Measurements from ENCODE around the gene HRCT1.
"Not testable (repeated sequence)": the region's sequence is repeated elsewhere in the genome, so short reads cannot be mapped to it uniquely, and the experiment has no call there.

HRCT1 gene

DNA sequence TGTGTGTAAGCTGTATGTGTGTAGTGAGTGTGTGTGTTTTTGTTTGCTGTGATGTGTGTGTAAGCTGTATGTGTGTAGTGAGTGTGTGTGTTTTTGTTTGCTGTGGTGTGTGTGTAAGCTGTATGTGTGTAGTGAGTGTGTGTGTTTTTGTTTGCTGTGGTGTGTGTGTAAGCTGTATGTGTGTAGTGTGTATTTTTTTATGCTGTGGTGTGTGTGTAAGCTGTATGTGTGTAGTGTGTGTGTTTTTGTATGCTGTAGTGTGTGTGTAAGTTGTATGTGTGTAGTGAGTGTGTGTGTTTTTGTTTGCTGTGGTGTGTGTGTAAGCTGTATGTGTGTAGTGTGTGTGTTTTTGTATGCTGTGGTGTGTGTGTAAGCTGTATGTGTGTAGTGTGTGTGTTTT, 7.4 kb downstream of the HRCT1 start:
- in situ Hi-C loops (cut with MboI; ENCODE audit: low pct_unique_long_range_greater_than_20kb, low sequenced_read_pairs); DNase-seq: not testable (repeated sequence)

GRCh38 chr9:35914301-35914807, 8.4 kb downstream of the HRCT1 start:
- peak; percentile 45 for DNase-seq
- in situ Hi-C loops (cut with MboI; ENCODE audit: low pct_unique_long_range_greater_than_20kb, low sequenced_read_pairs): no loop called here

DNA sequence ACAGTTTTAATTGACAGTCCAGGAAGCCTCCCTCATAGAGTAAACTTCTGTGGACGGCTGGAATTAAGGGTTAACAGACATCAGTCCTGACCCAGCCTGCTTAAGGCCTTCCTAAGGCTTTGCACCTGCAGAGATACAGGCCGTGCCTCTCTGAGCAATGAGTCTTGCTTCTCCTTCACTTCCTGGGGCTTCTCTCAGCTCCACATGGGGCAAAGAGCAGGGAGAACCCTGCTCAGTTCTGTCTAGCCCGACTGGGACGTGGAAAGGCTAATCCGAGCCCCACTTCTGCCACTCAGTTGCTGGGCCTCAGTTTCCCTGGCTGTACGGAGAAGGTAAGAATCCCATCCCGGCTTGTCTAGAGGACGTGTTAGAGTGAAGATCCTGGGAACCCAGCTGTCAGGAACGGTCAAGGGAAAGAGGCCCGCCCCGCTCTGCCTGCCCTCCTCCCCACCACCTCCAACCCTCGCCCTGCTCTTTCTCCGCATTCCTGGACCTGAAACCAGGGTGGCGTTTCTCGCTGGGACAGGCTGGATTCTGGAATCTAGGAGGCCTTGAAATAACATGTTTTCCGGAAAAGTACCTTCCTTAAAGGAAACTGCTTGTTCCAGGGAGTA, 9.8 kb downstream of the HRCT1 start:
- in situ Hi-C loops (cut with MboI; ENCODE audit: low pct_unique_long_range_greater_than_20kb, low sequenced_read_pairs): no loop called here
- DNase-seq: no peak

GRCh38 chr9:35917261-35917660, 11.3 kb downstream of the HRCT1 start:
- in situ Hi-C loops (cut with MboI; ENCODE audit: low pct_unique_long_range_greater_than_20kb, low sequenced_read_pairs): no loop called here
- no peak for DNase-seq

GRCh38 chr9:35918780-35919179, 12.8 kb downstream of the HRCT1 start:
- in situ Hi-C loops (cut with MboI; ENCODE audit: low pct_unique_long_range_greater_than_20kb, low sequenced_read_pairs): no loop called here
- DNase-seq: no peak

- in situ Hi-C loops (cut with MboI; ENCODE audit: low pct_unique_long_range_greater_than_20kb, low sequenced_read_pairs): no loop called here
- DNase-seq: no peak
Measured at GRCh38 chr9:35919212-35920008, 13.4 kb downstream of the HRCT1 start.

DNA sequence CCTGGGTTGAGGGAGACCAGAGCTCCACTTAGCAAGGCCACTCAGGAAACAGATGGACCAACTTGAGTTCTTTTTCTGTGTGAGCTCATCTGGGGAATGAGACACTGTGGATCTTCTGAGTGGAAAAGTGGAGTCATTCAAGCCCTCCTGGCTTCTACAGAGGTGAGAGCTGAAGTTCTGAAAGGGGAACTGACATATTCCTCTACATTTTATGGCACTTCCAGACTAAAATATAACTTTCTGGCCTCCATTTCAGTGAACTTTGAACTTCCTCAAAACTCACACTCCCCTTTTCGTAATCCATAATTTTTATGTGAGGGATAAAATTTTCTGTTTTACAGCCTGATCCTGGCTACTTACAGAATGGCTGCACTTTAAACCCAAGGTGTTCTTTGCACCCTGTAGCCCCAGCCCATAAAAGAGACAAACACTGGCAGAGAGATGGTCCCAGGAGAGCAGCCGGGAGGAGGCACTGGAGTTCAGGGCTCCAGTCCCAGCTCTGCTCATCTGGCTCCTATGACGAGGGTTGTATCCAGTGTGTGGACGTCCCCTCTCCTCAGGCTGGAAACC, 14.1 kb downstream of the HRCT1 start:
- DNase-seq: peak; percentile 84
- in situ Hi-C loops (cut with MboI; ENCODE audit: low pct_unique_long_range_greater_than_20kb, low sequenced_read_pairs): no loop called here

DNA sequence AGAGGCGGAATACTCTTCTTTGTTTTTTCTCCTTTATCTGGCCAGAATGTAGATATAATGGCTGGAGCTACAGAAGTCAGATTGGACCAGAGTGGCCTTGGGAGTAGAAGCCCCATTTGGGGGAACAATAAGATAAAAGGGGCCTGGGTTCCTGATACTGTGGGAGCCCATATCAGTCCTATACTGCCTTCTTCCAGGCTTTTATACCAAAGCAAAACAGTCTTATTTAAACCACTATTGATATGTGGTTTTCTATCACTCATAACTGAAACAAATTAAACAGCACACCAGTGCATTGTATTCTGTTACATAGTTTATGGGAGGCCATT, 17.6 kb downstream of the HRCT1 start:
- in situ Hi-C loops (cut with MboI; ENCODE audit: low pct_unique_long_range_greater_than_20kb, low sequenced_read_pairs): no loop called here

DNA sequence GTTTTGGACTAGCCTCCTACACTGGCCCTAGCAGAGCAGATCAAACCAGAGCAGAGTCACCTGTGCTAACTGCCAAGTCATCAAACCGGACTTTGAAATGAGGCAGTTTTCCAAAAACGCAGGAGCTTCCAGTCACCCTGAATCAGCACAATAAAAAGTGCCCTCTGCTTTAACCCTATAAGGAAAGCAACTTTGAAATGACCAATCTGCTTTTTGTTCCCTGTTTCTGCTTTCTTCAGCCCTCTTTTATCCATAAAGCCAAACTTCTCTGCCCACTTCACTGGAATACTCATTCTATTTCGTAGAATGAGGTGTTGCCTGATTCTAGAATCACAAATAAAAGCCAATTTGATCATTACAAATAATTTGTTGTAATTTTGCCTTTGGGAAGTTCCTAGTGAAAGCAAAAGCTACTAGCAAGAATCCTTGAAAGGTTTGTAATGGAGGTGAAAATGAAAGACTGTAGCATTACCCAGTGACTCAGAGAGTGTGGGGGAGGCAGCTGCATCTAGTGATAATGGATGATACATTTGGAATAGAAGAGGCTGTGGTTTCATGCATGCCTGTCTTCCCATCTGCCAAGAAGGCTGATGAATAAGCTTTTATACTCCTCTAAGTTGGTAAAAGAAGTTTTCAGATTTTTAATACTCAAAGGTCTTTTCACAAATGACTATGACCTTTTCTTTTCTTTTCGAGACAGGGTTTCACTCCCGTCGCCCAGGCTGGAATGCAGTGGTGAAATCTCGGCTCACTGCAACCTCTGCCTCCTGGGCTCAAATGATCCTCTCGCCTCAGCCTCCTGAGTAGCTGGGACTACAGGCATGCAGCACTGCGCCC, 18.1 kb downstream of the HRCT1 start:
- peak; percentile 58 for DNase-seq
- in situ Hi-C loops (cut with MboI; ENCODE audit: low pct_unique_long_range_greater_than_20kb, low sequenced_read_pairs): no loop called here

More for the DNA sequence above, 17.6 kb downstream of the HRCT1 start:
- DNase-seq: no peak

GRCh38 chr9:35928591-35929452, 22.8 kb downstream of the HRCT1 start:
- in situ Hi-C loops (cut with MboI; ENCODE audit: low pct_unique_long_range_greater_than_20kb, low sequenced_read_pairs): no loop called here

DNA sequence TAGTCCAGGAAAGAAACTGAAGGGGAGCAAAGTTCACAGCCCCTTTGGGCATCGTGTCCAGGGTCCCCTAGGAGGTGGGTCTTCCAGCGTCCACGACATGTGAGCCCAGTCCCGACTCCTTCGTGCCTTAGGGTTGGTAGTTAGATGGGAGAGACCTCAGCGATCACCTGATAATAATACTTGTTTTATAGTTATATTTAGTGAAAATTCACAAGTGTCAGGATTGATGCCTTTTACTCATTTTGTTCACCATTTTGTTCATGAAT, 23.4 kb downstream of the HRCT1 start:
- DNase-seq: no peak
- in situ Hi-C loops (cut with MboI; ENCODE audit: low pct_unique_long_range_greater_than_20kb, low sequenced_read_pairs): no loop called here

More at GRCh38 chr9:35928591-35929452, 22.8 kb downstream of the HRCT1 start:
- no peak for DNase-seq

GRCh38 chr9:35930521-35930920, 24.5 kb downstream of the HRCT1 start:
- no peak for DNase-seq
- in situ Hi-C loops (cut with MboI; ENCODE audit: low pct_unique_long_range_greater_than_20kb, low sequenced_read_pairs): no loop called here

- DNase-seq: no peak
- in situ Hi-C loops (cut with MboI; ENCODE audit: low pct_unique_long_range_greater_than_20kb, low sequenced_read_pairs): no loop called here
Measured at GRCh38 chr9:35930989-35931388, 25.0 kb downstream of the HRCT1 start.

GRCh38 chr9:35932735-35933134, 26.7 kb downstream of the HRCT1 start:
- DNase-seq: no peak
- in situ Hi-C loops (cut with MboI; ENCODE audit: low pct_unique_long_range_greater_than_20kb, low sequenced_read_pairs): no loop called here

GRCh38 chr9:35933550-35934067, 27.6 kb downstream of the HRCT1 start:
- no peak for DNase-seq
- in situ Hi-C loops (cut with MboI; ENCODE audit: low pct_unique_long_range_greater_than_20kb, low sequenced_read_pairs): no loop called here

GRCh38 chr9:35934069-35934468, 28.1 kb downstream of the HRCT1 start:
- in situ Hi-C loops (cut with MboI; ENCODE audit: low pct_unique_long_range_greater_than_20kb, low sequenced_read_pairs); DNase-seq: not testable (repeated sequence)

- in situ Hi-C loops (cut with MboI; ENCODE audit: low pct_unique_long_range_greater_than_20kb, low sequenced_read_pairs): no loop called here
- no peak for DNase-seq
Measured at GRCh38 chr9:35935261-35935660, 29.3 kb downstream of the HRCT1 start.

DNA sequence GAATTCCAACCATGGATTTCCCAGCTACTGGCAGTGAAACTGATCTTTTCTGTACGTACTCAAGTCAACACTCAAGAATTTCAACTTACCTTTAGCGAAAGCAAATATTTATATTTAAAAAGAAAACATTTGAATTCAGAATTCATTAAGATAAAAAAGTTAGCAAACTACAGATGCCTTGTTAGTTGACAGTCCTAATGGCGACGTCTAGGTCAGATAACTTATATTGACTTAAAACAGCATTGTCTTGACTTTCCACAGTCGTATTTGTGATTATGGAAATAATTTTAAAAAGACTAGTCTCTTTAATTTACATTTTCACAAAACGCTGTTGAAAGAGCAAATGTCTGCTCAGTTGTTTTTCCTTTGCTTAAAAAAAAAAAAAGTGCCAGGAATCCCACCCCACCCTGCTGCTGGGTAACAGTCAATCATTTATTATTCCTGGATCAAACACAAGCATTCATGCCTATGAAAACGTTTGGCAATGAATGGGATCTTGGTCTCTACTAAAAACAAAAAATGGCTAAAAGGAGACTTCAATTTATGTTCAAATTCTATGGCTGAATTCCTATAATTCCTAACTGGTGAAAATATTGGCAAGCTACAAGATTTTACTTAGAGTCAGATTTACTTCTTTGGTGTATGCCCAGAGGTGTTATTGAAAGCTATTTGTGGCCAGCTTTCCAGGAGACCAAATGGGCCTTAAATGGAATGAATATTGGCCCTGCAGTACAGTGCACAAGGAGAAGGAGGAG, 29.9 kb downstream of the HRCT1 start:
- in situ Hi-C loops (cut with MboI; ENCODE audit: low pct_unique_long_range_greater_than_20kb, low sequenced_read_pairs): no loop called here
- DNase-seq: no peak
